HG03045 (cell line): ENCODE results near the gene DDR2.
A peak's percentile ranks its signal among the peaks of the same experiment; 100 is the strongest.
"Not testable (repeated sequence)": the region's sequence is repeated elsewhere in the genome, so short reads cannot be mapped to it uniquely, and the experiment has no call there.

Source experiments
- ATAC-seq: cut with Tn5 transposase; IDR thresholded peaks from one replicate; pipeline ENCODE4 v1.9.1; 2021; ENCODE audit warnings: mild to moderate bottlenecking, moderate library complexity; ENCODE audit not compliant: unreplicated experiment

Gene DDR2

GRCh38 chr1:162753998-162754585 lies 121.8 kb downstream of the DDR2 start:
- ATAC-seq, result no peak

- ATAC-seq, result no peak
Observed at GRCh38 chr1:162755306-162755705, 123.0 kb downstream of the DDR2 start.

GRCh38 chr1:162756523-162756922 lies 124.3 kb downstream of the DDR2 start:
- no peak for ATAC-seq

GRCh38 chr1:162757476-162757875 lies 125.2 kb downstream of the DDR2 start:
- ATAC-seq, result no peak

- ATAC-seq, result no peak
Observed at GRCh38 chr1:162765788-162766187, 133.5 kb downstream of the DDR2 start.

- ATAC-seq, result no peak
Observed at GRCh38 chr1:162772571-162773154, 140.4 kb downstream of the DDR2 start.

GRCh38 chr1:162774007-162774406 lies 141.7 kb downstream of the DDR2 start:
- ATAC-seq, result no peak

GRCh38 chr1:162779043-162779442 lies 146.8 kb downstream of the DDR2 start:
- ATAC-seq, result no peak

GRCh38 chr1:162782671-162783070 lies 150.4 kb downstream of the DDR2 start:
- no peak for ATAC-seq

- not testable (repeated sequence) for ATAC-seq
Observed at GRCh38 chr1:162784926-162785325, 152.7 kb downstream of the DDR2 start.

- not testable (repeated sequence) for ATAC-seq
Observed at GRCh38 chr1:162788783-162789182, 156.5 kb downstream of the DDR2 start.

GRCh38 chr1:162790303-162790984 lies 158.2 kb downstream of the DDR2 start, which contains the start of gene HSD17B7:
Gene HSD17B7 (plus strand): TSS chr1:162790702. CDS start chr1:162790801, 99 bp downstream.
- ATAC-seq, result peak; percentile 100

- ATAC-seq, result not testable (repeated sequence)
Observed at GRCh38 chr1:162790985-162791357, 158.7 kb downstream of the DDR2 start.

- not testable (repeated sequence) for ATAC-seq
Observed at GRCh38 chr1:162794284-162794683, 162.0 kb downstream of the DDR2 start.

- ATAC-seq, result not testable (repeated sequence)
Observed at GRCh38 chr1:162796617-162797279, 164.5 kb downstream of the DDR2 start.

- not testable (repeated sequence) for ATAC-seq
Observed at GRCh38 chr1:162799995-162800830, 167.9 kb downstream of the DDR2 start.

- not testable (repeated sequence) for ATAC-seq
Observed at GRCh38 chr1:162807503-162807902, 175.2 kb downstream of the DDR2 start.

- ATAC-seq, result not testable (repeated sequence)
Observed at GRCh38 chr1:162812357-162812756, 180.1 kb downstream of the DDR2 start.

- ATAC-seq, result not testable (repeated sequence)
Observed at GRCh38 chr1:162818136-162818535, 185.9 kb downstream of the DDR2 start.

- not testable (repeated sequence) for ATAC-seq
Observed at GRCh38 chr1:162818666-162819065, 186.4 kb downstream of the DDR2 start.
